ENCODE data around the gene SH3GL1. TPM values are rescaled to one million over a fixed set of nuclear protein-coding genes. Genes with fewer than 3 reads are reported as not detected.

Gene SH3GL1
- total RNA-seq, 1 donor, result 83.2 TPM

- Histone ChIP-seq H3K27me3 (ENCODE audit: insufficient read depth, low read length) (no peaks in the 10 kb centered on the region), H3K4me3 (ENCODE audit: insufficient read depth, low read length) (no peak overlapping the region), H3K4me1 (ENCODE audit: insufficient read depth, low read length) (peaks cover 79% of the 10 kb centered on the region), H3K36me3 (ENCODE audit: insufficient read depth, low read length) (peaks cover 2% of the 10 kb centered on the region), H3K4me2 (ENCODE audit: insufficient read depth, low read length) (no peak overlapping the region), H2AFZ (ENCODE audit: low read length) (no peak overlapping the region), H3K9me3 (ENCODE audit: low read depth, low read length) (no peaks in the 10 kb centered on the region), H3K27ac (ENCODE audit: low read depth, low read length) (peak overlapping the region; percentile 90), H3K79me2 (ENCODE audit: insufficient read depth, low read length) (peaks cover 93% of the 10 kb centered on the region), H4K20me1 (ENCODE audit: insufficient read depth, low read length) (peaks cover 83% of the 10 kb centered on the region)
- TF ChIP-seq, protein P1, sequence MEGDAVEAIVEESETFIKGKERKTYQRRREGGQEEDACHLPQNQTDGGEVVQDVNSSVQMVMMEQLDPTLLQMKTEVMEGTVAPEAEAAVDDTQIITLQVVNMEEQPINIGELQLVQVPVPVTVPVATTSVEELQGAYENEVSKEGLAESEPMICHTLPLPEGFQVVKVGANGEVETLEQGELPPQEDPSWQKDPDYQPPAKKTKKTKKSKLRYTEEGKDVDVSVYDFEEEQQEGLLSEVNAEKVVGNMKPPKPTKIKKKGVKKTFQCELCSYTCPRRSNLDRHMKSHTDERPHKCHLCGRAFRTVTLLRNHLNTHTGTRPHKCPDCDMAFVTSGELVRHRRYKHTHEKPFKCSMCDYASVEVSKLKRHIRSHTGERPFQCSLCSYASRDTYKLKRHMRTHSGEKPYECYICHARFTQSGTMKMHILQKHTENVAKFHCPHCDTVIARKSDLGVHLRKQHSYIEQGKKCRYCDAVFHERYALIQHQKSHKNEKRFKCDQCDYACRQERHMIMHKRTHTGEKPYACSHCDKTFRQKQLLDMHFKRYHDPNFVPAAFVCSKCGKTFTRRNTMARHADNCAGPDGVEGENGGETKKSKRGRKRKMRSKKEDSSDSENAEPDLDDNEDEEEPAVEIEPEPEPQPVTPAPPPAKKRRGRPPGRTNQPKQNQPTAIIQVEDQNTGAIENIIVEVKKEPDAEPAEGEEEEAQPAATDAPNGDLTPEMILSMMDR (IDR thresholded peaks at IDR 0.05; ENCODE audit: extremely low read depth, low read depth, low read length), result no peak
- DNase-seq (ENCODE audit: insufficient read length, low spot score, missing footprints), result peak; percentile 49
Measured at GRCh38 chr19:4373013-4373367, 27.4 kb downstream of the SH3GL1 start.

DNA sequence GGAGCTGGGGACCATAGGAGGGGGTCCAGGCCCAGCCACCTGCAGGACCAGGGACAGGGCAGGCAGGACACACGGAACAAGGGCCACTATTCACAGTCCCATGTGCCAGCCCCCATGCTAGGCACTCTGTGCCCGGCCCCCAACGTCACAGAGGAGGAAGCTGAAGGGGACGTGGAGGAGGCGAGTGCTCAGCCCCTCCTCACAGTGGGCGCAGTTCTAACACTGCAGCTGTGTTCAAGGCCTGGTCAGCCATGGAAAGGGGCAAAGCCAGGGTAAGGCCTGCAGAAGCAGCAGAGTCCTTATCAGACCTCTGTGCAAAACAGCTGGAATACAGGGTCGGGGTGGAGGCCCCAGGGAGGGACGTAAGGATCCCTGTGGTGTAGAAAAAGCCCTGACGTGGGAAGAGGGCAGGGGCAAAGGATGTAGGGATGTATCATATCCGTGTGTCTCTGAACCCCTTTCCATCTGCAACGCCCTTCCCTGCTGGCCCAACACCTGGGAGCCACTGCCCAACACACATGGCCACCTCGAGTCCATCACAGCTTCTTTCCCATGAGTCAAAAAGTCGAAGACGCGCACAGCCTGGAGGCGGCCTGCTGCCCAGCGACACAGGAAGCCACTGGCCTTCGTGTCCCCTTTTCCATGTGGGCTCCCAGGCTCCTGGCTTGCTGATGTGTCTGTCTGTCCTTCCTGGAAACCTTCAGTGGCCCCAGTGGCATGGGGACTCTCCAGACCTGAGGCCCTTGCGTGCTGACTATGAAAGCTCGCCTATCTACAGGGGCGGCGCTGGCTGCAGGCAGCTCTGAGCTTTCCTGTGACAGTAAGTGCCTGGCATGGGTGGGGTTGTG, 28.0 kb downstream of the SH3GL1 start:
- Histone ChIP-seq H3K27me3 (ENCODE audit: insufficient read depth, low read length) (no peaks in the 10 kb centered on the region), H3K4me2 (ENCODE audit: insufficient read depth, low read length) (no peak overlapping the region), H3K9me3 (ENCODE audit: low read depth, low read length) (no peaks in the 10 kb centered on the region), H4K20me1 (ENCODE audit: insufficient read depth, low read length) (peaks cover 83% of the 10 kb centered on the region), H3K4me1 (ENCODE audit: insufficient read depth, low read length) (peaks cover 79% of the 10 kb centered on the region), H3K27ac (ENCODE audit: low read depth, low read length) (peak overlapping the region; percentile 90), H3K79me2 (ENCODE audit: insufficient read depth, low read length) (peaks cover 93% of the 10 kb centered on the region), H2AFZ (ENCODE audit: low read length) (no peak overlapping the region), H3K4me3 (ENCODE audit: insufficient read depth, low read length) (no peak overlapping the region), H3K36me3 (ENCODE audit: insufficient read depth, low read length) (peaks cover 2% of the 10 kb centered on the region)
- DNase-seq (ENCODE audit: insufficient read length, low spot score, missing footprints), result peak; percentile 79
- TF ChIP-seq, protein P1 (IDR thresholded peaks at IDR 0.05; ENCODE audit: extremely low read depth, low read depth, low read length), result no peak

DNA sequence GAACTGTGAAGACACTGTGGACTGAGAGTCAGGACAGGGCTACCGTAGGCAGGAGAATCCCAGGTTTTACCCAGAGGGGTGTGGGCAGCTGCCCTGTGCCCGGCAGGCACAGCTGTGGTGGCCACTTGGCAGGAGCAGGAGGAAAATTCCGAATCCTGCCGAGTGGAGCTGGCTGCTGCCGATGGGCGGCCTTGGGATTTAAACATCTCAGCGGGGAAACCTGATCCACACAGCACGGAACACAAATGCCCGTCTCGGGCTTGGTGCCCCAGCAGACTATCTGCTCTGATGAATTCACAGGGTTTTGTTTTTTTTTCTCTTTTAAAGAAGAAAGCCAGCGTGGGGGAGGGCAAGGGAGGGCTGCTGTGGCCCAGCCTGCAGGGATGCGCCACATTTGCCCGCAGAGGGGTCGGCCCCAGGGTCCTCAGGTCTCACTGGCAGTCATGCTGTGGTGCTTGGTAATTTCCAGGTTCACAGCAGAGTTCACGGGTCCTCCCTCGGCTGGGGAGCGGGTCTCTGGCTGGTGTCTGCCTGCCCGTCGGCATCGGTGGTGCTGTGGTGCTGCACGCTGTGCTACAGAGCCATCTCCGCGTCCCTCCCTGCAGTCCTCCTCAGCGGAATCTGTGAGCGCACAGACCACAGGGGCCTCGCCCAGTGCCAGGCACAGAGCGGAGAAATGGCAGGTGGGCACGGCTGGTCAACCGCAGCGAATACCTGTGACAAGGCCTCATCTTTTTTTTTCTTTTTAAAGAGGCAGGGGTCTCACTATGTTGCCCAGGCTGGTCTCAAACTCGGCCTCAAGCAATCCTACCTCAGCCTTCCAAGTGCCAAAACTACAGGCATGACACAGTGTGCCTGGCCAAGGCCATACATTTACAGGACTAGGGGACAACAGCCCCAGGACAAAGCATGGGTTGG, 28.8 kb downstream of the SH3GL1 start:
- Histone ChIP-seq H3K27me3 (ENCODE audit: insufficient read depth, low read length) (no peaks in the 10 kb centered on the region), H2AFZ (ENCODE audit: low read length) (no peak overlapping the region), H3K4me3 (ENCODE audit: insufficient read depth, low read length) (no peak overlapping the region), H3K79me2 (ENCODE audit: insufficient read depth, low read length) (peaks cover 93% of the 10 kb centered on the region), H3K36me3 (ENCODE audit: insufficient read depth, low read length) (peaks cover 2% of the 10 kb centered on the region), H3K9me3 (ENCODE audit: low read depth, low read length) (no peaks in the 10 kb centered on the region), H3K4me1 (ENCODE audit: insufficient read depth, low read length) (peaks cover 71% of the 10 kb centered on the region), H3K27ac (ENCODE audit: low read depth, low read length) (peak overlapping the region; percentile 90), H3K4me2 (ENCODE audit: insufficient read depth, low read length) (no peak overlapping the region), H4K20me1 (ENCODE audit: insufficient read depth, low read length) (peaks cover 80% of the 10 kb centered on the region)
- peak; percentile 86 for DNase-seq (ENCODE audit: insufficient read length, low spot score, missing footprints)
- TF ChIP-seq, protein P1 (IDR thresholded peaks at IDR 0.05; ENCODE audit: extremely low read depth, low read depth, low read length), result no peak
